ENCODE measurements around the gene ZDHHC14.
"Not testable (repeated sequence)": the region's sequence is repeated elsewhere in the genome, so short reads cannot be mapped to it uniquely, and the experiment has no call there.

The ZDHHC14 gene

GRCh38 chr6:157557559-157557958 lies 176.6 kb downstream of the ZDHHC14 start:
- DNase-seq: no peak

- no peak for DNase-seq
Measured at GRCh38 chr6:157558049-157558448, 177.1 kb downstream of the ZDHHC14 start.

- no peak for DNase-seq
Measured at GRCh38 chr6:157558487-157559200, 177.7 kb downstream of the ZDHHC14 start.

- DNase-seq: no peak
Measured at GRCh38 chr6:157559201-157559756, 178.3 kb downstream of the ZDHHC14 start.

GRCh38 chr6:157560063-157560462 lies 179.1 kb downstream of the ZDHHC14 start:
- not testable (repeated sequence) for DNase-seq

- DNase-seq: no peak
Measured at GRCh38 chr6:157560691-157561413, 179.9 kb downstream of the ZDHHC14 start.

- DNase-seq: no peak
Measured at GRCh38 chr6:157561414-157561790, 180.4 kb downstream of the ZDHHC14 start.

GRCh38 chr6:157561929-157562810 lies 181.2 kb downstream of the ZDHHC14 start:
- no peak for DNase-seq

GRCh38 chr6:157562997-157563396 lies 182.0 kb downstream of the ZDHHC14 start:
- DNase-seq: no peak

GRCh38 chr6:157563611-157564284 lies 182.8 kb downstream of the ZDHHC14 start:
- DNase-seq: no peak

- DNase-seq: no peak
Measured at GRCh38 chr6:157568702-157569101, 187.7 kb downstream of the ZDHHC14 start.

- DNase-seq: no peak
Measured at GRCh38 chr6:157569543-157569942, 188.6 kb downstream of the ZDHHC14 start.

- DNase-seq: no peak
Measured at GRCh38 chr6:157570104-157570503, 189.1 kb downstream of the ZDHHC14 start.

GRCh38 chr6:157570752-157571151 lies 189.8 kb downstream of the ZDHHC14 start:
- no peak for DNase-seq

GRCh38 chr6:157571269-157571668 lies 190.3 kb downstream of the ZDHHC14 start:
- DNase-seq: no peak

GRCh38 chr6:157571950-157572349 lies 191.0 kb downstream of the ZDHHC14 start:
- no peak for DNase-seq

GRCh38 chr6:157574851-157575424 lies 193.9 kb downstream of the ZDHHC14 start:
- DNase-seq: no peak

- no peak for DNase-seq
Measured at GRCh38 chr6:157575436-157576145, 194.6 kb downstream of the ZDHHC14 start.

- DNase-seq: not testable (repeated sequence)
Measured at GRCh38 chr6:157576991-157577390, 196.0 kb downstream of the ZDHHC14 start.

GRCh38 chr6:157578527-157578926 lies 197.5 kb downstream of the ZDHHC14 start:
- not testable (repeated sequence) for DNase-seq

- no peak for DNase-seq
Measured at GRCh38 chr6:157579467-157580031, 198.6 kb downstream of the ZDHHC14 start.
